Pancreas (tissue), 10 donors: ENCODE results near the gene IL1RAP. TPM values are rescaled to one million over a fixed set of nuclear protein-coding genes. Genes with fewer than 3 reads are reported as not detected.

Experiments used
- ATAC-seq, 4 donors: fragments of 200-7000 bp; cut with Tn5 transposase; one replicate each; pipeline versions ENCODE4 v1.8.0 to v1.9.1; 2020; ENCODE audit warnings: mild to moderate bottlenecking in 4 of 4, moderate library complexity in 4 of 4
- DNase-seq, 6 donors: peaks; one replicate each; pipeline ENCODE4 v3.0.0-alpha.2; 2020
- FAIRE-seq: peaks from 2 replicates; lab custom pipeline; 2012; peaks lifted over from hg19 to GRCh38; lab: Jason Lieb, UNC
- H3K27ac ChIP-seq, 4 donors: fragments of 200-600 bp; sonication (generic); 1 replicate in 3 of 4; 2 replicates in 1 of 4; pipeline versions ENCODE4 v1.5.0 to v1.8.0; 2020
- H3K27me3 ChIP-seq, 4 donors: fragments of 200-600 bp; one replicate each; pipeline ENCODE4 v1.8.0; 2021
- H3K36me3 ChIP-seq, 3 donors: fragments of 200-600 bp; sonication (generic) in 1 of 3; one replicate each; pipeline versions ENCODE4 v1.5.0 to v1.8.0; 2020 to 2021
- H3K4me1 ChIP-seq, 3 donors: fragments of 200-600 bp; one replicate each; pipeline ENCODE4 v1.8.0; 2021
- H3K4me3 ChIP-seq, 4 donors: fragments of 200-600 bp; sonication (generic) in 2 of 4; one replicate each; pipeline versions ENCODE4 v1.5.0 to v1.8.0; 2020 to 2021
- H3K9me3 ChIP-seq, 4 donors: fragments of 200-600 bp; one replicate each; pipeline ENCODE4 v1.8.0; 2021
- CTCF ChIP-seq, 4 donors: fragments of 200-600 bp; sonication (generic) in 3 of 4; IDR thresholded peaks; one replicate each; pipeline versions ENCODE4 v1.5.0 to v1.8.0; 2021; ENCODE audit warnings: antibody characterized with exemption in 4 of 4
- WGBS, 2 donors: extraction: QIAGEN DNeasy Blood & Tissue Kit; methylation state at CpG; one replicate each; pipeline ENCODE4 v1.1.7; 2013; 5-methylcytosine and 5-hydroxymethylcytosine counted together
- intact Hi-C, 3 donors: fragments of 100-400 bp; cut with DNase I; formaldehyde crosslinking; loops; one replicate each; pipeline versions ENCODE4 v1.11.1 to v1.14.2; 2022
- polyA plus RNA-seq, 2 donors: library from polyadenylated mRNA; stranded (reverse); fragments of 200-250 nt; gene quantifications; one replicate each; pipeline ENCODE4 v1.2.3, GENCODE V29; 2013
- total RNA-seq, 6 donors: library from RNA; stranded (reverse); fragmentation: NEBNext Ultra II Directional in 4 of 6; extraction: Animal tissue kit (Norgen Biotek cat#: 25700) in 4 of 6; gene quantifications; one replicate each; pipeline versions ENCODE4 v1.2.1 to v1.2.4, GENCODE V29; 2021 to 2023
- donor health status: healthy with polysubstance abuse.
- donor health status: DM: no; HTN: no; CAD: no; lungs with moderate emphysema.
- donor health status: DM: no; HTN: no; CAD: no.
- donor health status: control.
- donor health status: control.
- donor health status: Bipolar disorder and iron deficiency.
- donor health status: DM: yes; HTN: yes; CAD: no.
- donor health status: DM: no; HTN: no; CAD: no.
- donor health status: DM: no; HTN: no; CAD: no.
- donor health status: DM: yes; HTN: yes; CAD: no.

IL1RAP gene
- total and polyA plus RNA-seq, 8 donors = 0.49 to 9.3 (median 3.4) TPM

- no peak for DNase-seq
- 69 to 83% methylated on average over 3 of the region's 3 CpGs for WGBS, 2 donors
- H3K4me3 ChIP-seq = no peak overlapping the region
- no peaks in the 10 kb centered on the region for H3K4me1 ChIP-seq
- no peaks in the 10 kb centered on the region for H3K36me3 ChIP-seq
- no peak for ATAC-seq
- no peak for TF ChIP-seq CTCF (IDR thresholded peaks at IDR 0.05)
- no peak for FAIRE-seq
- H3K27me3 ChIP-seq = no peaks in the 10 kb centered on the region
- H3K27ac ChIP-seq = no peak overlapping the region
- intact Hi-C loops = no loop called here
- H3K9me3 ChIP-seq = no peaks in the 10 kb centered on the region
These were observed 16.1 kb upstream of the IL1RAP start for GRCh38 chr3:190497811-190498210.

GRCh38 chr3:190498293-190498692, 15.6 kb upstream of the IL1RAP start:
- DNase-seq (no peak), ATAC-seq (no peak), FAIRE-seq (no peak)
- Histone ChIP-seq H3K9me3 (no peaks in the 10 kb centered on the region), H3K4me3 (no peak overlapping the region), H3K27me3 (no peaks in the 10 kb centered on the region), H3K27ac (no peak overlapping the region), H3K36me3 (no peaks in the 10 kb centered on the region), H3K4me1 (no peaks in the 10 kb centered on the region)
- no peak for TF ChIP-seq CTCF (IDR thresholded peaks at IDR 0.05)
- WGBS, 2 donors = 75 to 85% methylated on average over 2 of the region's 2 CpGs
- intact Hi-C loops = no loop called here

- H3K27me3 ChIP-seq = no peaks in the 10 kb centered on the region
- no peaks in the 10 kb centered on the region for H3K9me3 ChIP-seq
- 46 to 58% methylated on average over 2 of the region's 2 CpGs for WGBS, 2 donors
- FAIRE-seq (no peak), ATAC-seq (no peak), DNase-seq (no peak)
- H3K4me1 ChIP-seq = no peaks in the 10 kb centered on the region
- intact Hi-C loops = no loop called here
- no peaks in the 10 kb centered on the region for H3K36me3 ChIP-seq
- H3K27ac ChIP-seq = no peak overlapping the region
- H3K4me3 ChIP-seq = no peak overlapping the region
- no peak for TF ChIP-seq CTCF (IDR thresholded peaks at IDR 0.05)
These were observed 14.8 kb upstream of the IL1RAP start for GRCh38 chr3:190499122-190499521.

GRCh38 chr3:190502946-190503345, 10.9 kb upstream of the IL1RAP start:
- Histone ChIP-seq H3K9me3 (no peaks in the 10 kb centered on the region), H3K27me3 (no peaks in the 10 kb centered on the region), H3K4me1 (peaks cover 0 to 5% (median 0%) of the 10 kb centered on the region in 3 donors), H3K4me3 (no peak overlapping the region), H3K27ac (no peak overlapping the region), H3K36me3 (no peaks in the 10 kb centered on the region)
- FAIRE-seq (no peak), DNase-seq (no peak), ATAC-seq (no peak)
- TF ChIP-seq CTCF (IDR thresholded peaks at IDR 0.05) = no peak
- WGBS, 2 donors = 74 to 89% methylated on average over 3 of the region's 3 CpGs
- intact Hi-C loops = no loop called here

- H3K36me3 ChIP-seq = no peaks in the 10 kb centered on the region
- H3K27me3 ChIP-seq = no peaks in the 10 kb centered on the region
- peaks cover 0 to 5% (median 0%) of the 10 kb centered on the region in 3 donors for H3K4me1 ChIP-seq
- no peak for DNase-seq
- no peaks in the 10 kb centered on the region for H3K9me3 ChIP-seq
- intact Hi-C loops = no loop called here
- no peak overlapping the region for H3K4me3 ChIP-seq
- no peak for FAIRE-seq
- WGBS, 2 donors = 75 to 84% methylated on average over 4 of the region's 4 CpGs
- ATAC-seq = peak in 3 of 4 donors; percentile 29 to 61 (median 55)
- H3K27ac ChIP-seq = no peak overlapping the region
- no peak for TF ChIP-seq CTCF (IDR thresholded peaks at IDR 0.05)
These were observed 9.3 kb upstream of the IL1RAP start for GRCh38 chr3:190504354-190505125.
